ENCODE data around the gene COX4I1.

COX4I1 gene

GRCh38 chr16:85768199-85768598, 31.3 kb upstream of the COX4I1 start:
- no peak for DNase-seq

DNA sequence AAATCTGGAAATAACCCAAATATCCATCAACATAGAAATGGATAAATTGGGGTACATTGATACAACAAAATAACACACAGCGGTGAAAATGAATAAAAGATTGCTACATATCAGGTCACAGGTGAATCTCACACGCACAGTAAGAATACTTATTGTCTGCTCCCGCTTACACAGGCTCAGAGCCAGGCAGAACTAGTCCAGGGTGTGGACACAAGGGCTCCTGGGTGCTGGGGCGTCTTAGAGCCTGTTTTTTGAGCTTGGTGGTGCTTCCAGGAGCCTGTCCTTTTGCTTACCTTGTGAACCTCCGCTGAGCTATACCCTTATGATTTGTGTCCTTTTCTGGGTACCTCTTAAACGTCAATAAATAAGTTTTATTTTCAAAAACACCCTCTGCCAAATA, 28.8 kb upstream of the COX4I1 start:
- no peak for DNase-seq

DNA sequence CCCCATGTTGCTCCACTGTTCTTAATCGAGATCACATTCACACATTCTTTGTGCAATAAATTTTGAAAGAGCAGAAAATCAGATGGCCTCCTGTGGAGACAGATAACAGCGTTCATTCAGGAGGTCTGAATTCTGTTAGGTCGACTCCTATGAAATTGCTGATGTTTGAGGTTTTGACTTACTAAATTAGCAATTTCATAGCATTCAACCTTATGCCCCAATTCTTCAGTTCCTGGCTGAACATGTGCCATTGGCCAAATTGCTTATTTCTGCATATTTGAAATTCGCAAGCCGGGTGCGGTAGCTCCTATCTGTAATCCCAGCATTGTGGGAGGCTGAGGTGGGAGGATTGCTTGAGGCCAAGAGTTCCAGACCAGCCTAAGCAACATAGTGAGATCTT, 26.5 kb upstream of the COX4I1 start:
- DNase-seq: no peak

DNA sequence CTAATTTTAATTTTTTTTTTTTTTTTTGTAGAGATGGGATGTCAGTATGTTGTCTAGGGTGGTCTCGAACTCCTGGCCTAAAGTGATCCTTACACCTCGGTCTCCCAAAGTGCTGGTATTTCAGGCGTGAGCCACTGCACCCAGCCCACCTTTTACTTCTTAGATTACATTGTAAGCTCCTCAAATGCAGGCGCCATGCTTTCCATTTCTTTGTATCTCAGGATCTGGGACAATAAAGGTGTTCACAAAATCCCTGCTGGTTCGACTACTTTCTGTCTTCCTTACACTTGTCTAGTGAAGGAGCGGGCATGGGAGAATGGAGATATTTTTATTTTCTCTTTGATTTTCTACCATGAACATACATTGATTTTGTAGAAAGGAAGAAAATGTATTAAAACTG, 25.4 kb upstream of the COX4I1 start:
- DNase-seq: no peak

- no peak for DNase-seq
Measured at GRCh38 chr16:85774811-85775210, 24.7 kb upstream of the COX4I1 start.

DNA sequence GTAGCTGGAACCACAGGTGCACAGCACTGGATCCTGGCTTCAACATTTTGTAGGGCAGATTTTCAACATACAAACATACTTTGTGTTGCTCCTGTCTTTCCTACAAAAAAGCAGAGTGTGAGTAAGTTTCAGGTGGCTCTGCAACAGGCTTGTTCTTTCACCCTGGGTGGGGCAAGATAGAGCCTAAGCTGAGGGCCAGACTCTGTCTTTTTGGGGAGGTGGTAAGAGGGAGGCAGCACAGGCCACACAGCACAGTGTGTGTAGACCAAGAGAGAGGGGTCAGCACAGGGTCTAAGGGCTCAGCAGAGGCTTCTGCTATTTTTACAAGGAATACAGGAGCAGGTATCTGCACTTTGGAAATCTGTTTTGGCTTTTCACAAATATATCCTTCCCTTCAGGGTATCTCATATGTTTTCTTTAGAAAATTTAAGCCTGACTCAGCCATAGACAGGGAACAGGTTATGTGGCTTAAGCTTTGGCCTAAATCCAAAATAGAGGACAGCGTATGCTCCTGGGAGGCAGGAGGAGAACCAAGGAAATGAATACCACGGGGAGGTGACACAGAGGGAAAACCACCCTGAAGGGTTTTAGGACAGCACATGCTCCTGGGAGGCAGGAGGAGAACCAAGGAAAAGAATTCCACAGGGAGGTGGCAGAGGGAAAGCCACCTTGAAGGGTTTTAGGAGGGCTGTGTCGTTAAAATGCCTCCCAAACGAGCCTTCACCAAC, 21.7 kb upstream of the COX4I1 start:
- no peak for DNase-seq

GRCh38 chr16:85778873-85779272, 20.6 kb upstream of the COX4I1 start:
- no peak for DNase-seq

- no peak for DNase-seq
Measured at GRCh38 chr16:85780281-85780680, 19.2 kb upstream of the COX4I1 start.

DNA sequence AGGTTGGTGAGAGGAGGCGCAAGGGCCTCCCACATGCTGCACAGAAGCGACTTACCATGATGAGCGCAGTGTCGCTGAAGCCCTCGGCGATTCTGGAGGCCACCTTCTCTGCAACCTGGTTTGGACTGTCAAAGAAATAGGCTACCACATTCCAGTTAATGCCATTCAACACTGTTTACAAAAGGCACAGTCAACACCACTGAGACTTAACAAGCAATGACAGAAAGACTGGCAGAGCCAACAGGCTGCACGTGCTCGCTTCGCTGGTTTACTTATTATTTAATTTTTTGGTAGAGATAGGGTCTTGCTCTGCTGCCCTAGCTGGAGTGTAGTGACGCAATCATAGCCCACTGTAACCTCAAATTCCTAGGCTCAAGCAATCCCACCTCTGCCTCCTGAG, 18.3 kb upstream of the COX4I1 start:
- DNase-seq: no peak

- no peak for DNase-seq
Measured at GRCh38 chr16:85781695-85782370, 17.7 kb upstream of the COX4I1 start.

DNA sequence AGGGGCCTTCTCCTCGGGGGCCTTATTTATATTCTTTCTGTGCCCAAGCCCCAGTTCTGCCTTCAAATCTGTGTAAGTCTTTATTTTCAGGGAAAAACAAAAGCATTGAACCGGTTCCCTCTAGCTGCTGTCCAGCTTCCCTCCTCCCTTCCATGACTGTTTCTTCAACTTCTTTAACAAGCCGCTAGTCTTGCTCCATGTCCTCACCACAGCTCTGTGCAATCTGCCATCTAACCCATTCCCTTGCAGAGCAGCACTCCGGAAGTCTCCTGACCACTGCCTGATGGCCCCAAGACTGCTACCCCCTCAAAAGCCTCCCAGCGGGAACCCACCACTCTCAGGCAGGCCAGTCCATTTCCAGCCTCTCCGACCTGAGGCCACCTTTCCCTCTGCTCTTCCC, 17.0 kb upstream of the COX4I1 start:
- DNase-seq: no peak

GRCh38 chr16:85783441-85783840, 16.1 kb upstream of the COX4I1 start:
- DNase-seq: no peak

DNA sequence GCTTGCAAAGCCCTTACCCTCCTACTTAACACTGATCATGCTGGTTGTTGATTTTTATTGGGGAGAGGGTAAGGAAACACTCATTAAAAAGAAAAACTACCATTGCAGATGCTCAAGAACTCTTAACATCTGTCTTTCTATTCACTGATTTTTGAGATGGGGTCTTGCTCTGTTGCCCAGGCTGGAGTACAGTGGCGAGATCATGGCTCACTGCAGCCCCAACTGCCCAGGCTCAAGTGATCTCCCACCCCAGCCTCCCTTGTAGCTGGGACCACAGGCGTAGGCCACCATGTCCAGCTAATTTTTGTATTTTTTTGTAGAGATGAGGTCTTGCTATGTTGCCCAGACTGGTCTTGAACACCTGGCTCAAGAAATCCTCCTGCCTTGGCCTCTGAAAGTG, 14.7 kb upstream of the COX4I1 start:
- no peak for DNase-seq

- no peak for DNase-seq
Measured at GRCh38 chr16:85785927-85786326, 13.6 kb upstream of the COX4I1 start.

GRCh38 chr16:85788819-85789218, 10.7 kb upstream of the COX4I1 start:
- no peak for DNase-seq

DNA sequence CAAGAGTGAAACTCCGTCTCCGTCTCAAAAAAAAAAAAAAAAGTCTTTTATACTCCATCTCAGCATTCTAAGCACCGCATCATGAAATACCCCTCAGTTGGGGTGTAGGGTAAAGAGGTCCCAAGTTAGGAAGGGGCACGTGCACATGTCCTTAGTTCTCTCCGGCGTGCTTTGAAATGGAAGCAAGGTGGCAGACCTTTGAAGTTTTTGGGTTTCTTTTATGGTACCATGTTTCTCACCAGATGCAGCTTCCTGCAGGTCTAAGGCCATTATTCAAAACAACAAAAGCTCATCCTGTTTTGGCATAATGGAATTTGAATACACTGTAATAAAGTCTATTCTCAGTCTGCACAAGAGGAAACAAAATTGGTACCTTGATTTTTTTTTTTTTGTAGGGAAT, 9.7 kb upstream of the COX4I1 start:
- DNase-seq: no peak

DNA sequence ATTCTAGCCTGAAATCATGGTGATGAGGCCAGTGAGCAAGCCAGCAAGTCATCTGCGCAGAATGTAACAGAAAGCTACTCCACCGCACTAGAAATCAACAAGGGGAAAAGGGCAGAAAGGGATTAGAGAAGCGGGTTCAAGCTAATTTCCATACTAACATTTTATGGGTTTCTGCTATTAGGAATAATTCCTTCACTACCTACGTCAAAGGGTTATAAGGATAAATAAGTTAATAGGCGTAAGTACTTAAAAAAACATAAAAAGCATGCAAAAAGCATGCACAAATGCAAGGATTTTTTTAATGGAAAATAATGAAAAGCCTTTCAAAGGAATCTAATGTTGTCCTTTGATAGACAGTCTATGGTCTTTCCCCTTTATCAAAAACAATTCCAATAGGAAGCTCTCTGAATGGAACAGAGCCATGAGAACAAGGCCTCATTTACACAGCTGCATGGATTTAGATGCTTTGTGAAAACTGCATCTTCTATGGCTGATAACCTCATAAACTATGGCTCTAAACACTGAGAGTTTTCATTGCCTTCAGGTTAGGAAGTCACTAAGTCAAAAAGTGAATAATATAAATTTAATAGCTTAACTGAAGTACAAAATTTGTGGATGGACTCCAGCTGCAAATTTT, 5.7 kb upstream of the COX4I1 start:
- DNase-seq: no peak

GRCh38 chr16:85794696-85795095, 4.8 kb upstream of the COX4I1 start:
- no peak for DNase-seq

GRCh38 chr16:85796152-85796551, 3.3 kb upstream of the COX4I1 start:
- DNase-seq: no peak

DNA sequence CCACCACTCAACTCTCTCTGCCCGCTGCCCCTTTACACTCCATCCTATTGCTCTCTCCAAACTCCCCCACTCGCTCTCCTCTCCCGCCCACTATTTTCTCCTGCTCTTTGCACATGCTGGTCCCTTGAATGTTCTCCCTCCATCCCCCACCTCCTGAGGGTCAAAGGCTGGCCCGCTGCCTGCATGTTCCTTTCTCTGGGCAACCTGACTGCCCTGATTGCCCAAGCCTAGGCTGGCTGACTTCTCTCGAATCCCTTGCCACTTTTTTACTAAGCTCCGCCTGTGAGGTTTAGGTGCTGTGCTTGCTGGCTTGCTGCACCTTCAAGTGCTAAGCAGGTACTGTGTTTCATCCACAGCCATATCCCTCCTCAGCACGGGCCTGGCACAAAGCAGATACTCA, 2.9 kb upstream of the COX4I1 start:
- DNase-seq: no peak

GRCh38 chr16:85798283-85798776, 1.2 kb upstream of the COX4I1 start:
- no peak for DNase-seq

- peak; percentile 19 for DNase-seq
Measured at GRCh38 chr16:85798901-85799496, 496 bp upstream of the COX4I1 start.

DNA sequence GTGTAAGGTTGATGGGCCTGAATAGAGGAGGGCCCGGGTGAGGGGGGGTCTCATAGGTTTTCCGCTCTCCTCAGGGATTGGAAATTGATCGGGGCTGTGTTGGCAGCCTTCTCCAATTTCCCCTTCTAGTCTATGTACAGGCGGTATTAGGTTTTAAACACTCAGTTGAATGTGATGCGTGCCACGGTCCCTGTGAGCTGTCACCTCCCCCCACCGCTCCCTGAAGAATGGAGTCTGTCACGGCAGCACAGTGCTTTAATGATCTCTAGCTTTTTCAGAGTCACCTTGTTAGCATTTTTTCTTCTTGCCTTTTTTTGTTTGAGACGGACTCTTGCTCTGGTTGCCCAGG, 800 bp downstream of the COX4I1 start:
- DNase-seq: no peak

GRCh38 chr16:85803570-85803969, 4.1 kb downstream of the COX4I1 start:
- DNase-seq: no peak
